HuH-7 (cell line): ENCODE results near the gene AICDA.
"Not testable (repeated sequence)": the region's sequence is repeated elsewhere in the genome, so short reads cannot be mapped to it uniquely, and the experiment has no call there.

Experiments used
- DNase-seq: peaks from one replicate; pipeline ENCODE4 v3.0.0; 2011; ENCODE audit warnings: low spot score

The AICDA gene

GRCh38 chr12:8609061-8609570 lies 3.5 kb downstream of the AICDA start:
- peak; percentile 60 for DNase-seq

DNA sequence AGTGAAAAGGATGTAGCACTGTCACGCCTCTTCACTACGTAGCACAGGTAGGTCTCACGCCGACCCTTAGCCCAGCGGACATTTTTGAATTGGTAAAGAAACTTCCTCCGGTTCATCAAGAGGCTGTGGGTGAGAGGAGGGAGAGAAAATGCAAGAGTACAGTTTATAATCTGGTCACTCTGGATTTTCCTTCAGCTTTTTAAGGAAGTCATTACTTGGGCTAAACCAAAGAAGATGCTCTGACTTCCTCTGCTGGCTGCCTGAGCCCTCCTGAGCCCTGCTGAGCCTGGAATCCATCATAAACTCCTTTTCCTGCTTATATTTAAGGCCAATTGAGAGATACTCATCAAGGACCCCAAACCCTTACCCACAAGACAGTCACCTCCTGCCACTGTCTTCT lies 5.8 kb downstream of the AICDA start:
- no peak for DNase-seq

GRCh38 chr12:8605057-8605456 lies 7.6 kb downstream of the AICDA start:
- no peak for DNase-seq

DNA sequence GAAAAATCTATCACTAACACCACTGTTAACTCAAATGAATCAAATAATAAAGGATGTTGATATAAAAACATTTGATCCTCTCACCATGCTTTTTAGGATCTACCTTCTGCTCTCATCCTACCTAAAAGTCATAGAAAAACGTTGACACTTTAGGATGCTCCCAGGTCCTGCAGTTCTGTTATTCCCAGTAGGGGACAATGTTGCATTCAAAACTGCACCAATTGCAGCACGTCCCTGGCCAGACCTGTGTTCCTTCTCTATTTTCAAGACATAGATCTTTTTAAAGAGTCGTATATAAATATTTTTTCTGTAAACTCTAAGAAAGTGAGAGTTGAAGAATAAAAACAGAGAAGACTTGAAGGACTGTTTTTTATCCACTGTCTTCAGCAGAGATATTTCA lies 8.8 kb downstream of the AICDA start:
- DNase-seq: no peak

DNA sequence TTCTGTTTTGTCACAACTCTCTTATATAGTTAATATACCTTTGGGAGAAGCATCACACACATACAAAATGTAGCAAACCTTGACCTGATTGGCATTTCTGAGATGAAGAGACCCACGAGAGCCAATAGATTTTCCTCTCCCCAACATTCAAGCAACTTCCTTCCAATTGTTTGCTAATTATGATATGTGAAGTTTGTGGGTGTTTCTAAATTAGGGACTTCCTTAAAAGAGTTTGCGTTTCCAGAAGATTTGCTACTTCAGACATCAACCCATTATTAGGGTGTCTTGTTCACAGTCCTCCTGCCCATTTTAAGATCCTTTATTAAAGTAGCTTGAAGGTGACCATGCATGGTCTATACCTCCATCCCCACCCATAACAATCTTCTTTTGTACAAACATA lies 9.4 kb downstream of the AICDA start:
- DNase-seq: no peak

- DNase-seq: no peak
These were observed 16.1 kb downstream of the AICDA start for GRCh38 chr12:8596561-8596960.

DNA sequence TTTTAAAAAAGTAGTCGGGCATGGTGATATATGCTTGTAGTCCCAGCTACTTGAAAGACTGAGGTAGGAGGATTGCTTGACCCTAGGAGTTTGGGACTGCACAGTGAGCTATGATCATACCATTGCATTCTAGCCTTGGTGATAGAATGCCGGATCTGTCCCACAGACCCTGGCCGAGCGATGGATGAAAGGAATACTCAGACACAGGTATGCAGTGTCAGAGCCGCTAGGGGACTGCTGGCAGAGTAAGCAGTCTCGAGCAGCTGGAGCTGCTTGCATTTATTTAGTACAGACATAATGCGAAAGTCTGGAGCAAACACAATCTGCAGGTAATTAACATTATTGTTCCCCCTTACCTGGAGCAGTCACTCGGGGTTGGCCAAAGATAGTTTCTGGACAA lies 18.6 kb downstream of the AICDA start:
- no peak for DNase-seq

- DNase-seq: no peak
These were observed 19.4 kb downstream of the AICDA start for GRCh38 chr12:8593246-8593645.

DNA sequence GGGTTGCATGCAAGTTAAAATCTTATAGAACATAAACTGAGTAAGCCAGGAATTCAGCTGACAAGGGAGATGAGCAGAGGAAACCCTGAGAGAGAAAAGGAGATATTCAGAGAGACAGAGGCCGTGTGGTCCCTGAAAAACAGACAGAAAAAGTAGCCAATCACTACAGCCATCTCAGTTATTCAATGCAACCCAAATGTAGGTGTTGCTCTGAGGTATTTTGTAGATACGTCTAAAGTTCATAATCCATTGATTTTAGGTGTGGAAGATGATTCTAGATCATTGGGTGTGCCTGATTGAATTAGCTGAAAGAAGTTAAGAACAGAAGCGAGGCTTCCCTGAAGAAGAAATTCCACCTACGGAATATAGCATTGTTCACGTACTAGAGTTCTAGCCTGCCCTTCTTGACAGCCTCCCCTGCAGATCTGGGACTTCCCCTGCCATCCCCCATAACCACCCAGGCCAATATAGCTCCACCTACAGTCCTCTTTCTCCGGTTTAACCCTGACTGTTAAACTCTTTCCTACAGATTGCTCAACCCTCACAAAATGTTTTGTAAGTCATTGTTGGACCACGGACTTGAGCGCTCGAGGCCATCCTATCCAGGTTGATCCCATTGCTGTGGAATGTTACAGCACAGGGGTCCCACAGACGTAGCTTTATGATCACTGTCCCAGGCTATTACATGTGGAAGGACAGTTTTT lies 21.7 kb downstream of the AICDA start:
- DNase-seq: peak; percentile 53

GRCh38 chr12:8589679-8590078 lies 23.0 kb downstream of the AICDA start:
- no peak for DNase-seq

GRCh38 chr12:8584478-8584877 lies 28.2 kb downstream of the AICDA start:
- DNase-seq: not testable (repeated sequence)

- DNase-seq: no peak
These were observed 28.7 kb downstream of the AICDA start for GRCh38 chr12:8584004-8584403.

DNA sequence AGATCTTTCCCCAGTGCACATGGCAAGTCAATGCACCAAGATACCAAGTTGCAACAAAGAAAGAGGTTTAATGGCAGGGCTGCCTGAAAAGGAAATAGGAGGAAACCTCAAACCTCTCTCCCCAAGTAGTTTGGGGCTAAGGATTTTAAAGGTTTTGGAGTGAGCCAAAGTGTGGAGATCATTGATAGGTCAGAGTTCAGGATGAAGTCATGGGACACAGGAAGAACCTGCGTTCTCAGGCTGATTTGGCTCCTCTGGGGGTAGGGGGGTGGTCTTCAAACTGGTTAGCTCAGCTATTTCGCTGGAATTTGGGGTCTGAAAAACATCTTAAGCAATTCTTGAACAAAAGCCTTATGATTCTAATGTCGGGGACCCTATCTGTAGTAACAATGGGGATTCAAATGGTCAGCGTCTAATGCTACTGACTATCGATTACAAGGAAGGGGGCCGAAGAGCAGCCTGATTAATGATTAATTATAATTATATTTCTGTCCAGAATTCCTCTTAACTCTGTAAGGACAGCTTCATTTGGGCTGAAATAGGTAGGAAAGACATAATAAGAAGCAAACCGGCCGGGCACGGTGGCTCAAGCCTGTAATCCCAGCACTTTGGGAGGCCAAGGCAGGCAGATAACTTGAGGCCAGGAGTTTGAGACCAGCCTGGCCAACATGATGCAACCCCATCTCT lies 31.4 kb downstream of the AICDA start:
- DNase-seq: no peak

DNA sequence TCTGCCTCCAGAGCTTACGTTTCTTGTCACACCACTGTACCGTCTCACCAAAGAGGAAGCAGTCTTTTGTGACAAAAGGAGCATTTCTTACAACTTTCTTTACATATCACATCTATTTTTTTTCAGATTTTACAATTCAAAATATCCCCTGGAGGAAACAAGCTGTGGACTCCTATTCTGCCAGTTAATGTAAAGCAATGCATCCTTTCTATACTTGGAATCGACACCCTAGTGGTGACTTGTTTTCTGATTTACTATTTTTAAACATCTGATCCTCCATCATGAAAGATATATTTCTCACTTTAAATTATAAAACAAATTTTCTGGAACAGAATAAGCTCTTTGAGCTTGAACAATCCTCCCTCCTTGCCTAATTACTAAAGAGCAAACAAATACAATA lies 34.8 kb downstream of the AICDA start:
- no peak for DNase-seq

DNA sequence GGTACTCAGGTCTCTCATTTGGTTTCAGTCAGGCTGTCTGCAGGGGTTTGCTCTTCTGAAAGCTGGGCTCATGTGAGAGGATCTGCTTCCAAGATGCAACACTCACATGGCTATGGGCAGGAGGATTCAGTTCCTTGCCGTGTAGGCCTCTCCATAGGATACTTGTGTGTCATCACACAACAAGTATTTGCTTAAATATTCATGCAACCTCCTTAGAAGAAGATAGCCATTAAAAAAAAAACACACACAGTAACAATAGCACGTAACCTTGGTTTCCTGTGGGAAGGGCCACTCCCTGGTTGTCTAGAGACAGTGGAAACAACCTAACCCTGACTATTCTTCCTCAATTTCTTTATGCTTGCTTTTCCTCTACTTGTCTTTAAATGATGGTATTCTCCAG lies 40.2 kb downstream of the AICDA start:
- no peak for DNase-seq

GRCh38 chr12:8566525-8566924 lies 46.1 kb downstream of the AICDA start:
- DNase-seq: no peak

DNA sequence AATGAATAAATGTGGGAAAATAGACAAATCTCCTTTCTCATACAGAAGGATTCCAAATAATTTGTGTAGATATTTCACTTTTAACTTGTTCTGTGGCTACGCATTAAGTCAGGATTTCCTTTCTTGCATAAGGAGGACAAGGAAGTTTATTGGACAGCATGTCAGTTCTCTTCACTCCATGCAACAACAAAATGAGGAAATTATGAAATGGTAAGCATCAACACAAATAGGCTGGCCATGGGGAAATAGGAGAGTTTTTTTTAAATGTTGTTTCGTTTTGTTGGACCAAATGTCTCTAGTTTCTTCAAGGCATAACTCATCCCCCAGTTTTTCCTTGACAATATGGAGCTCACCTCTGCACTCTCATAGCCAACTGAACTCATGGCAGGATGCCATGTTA lies 46.6 kb downstream of the AICDA start:
- DNase-seq: not testable (repeated sequence)

DNA sequence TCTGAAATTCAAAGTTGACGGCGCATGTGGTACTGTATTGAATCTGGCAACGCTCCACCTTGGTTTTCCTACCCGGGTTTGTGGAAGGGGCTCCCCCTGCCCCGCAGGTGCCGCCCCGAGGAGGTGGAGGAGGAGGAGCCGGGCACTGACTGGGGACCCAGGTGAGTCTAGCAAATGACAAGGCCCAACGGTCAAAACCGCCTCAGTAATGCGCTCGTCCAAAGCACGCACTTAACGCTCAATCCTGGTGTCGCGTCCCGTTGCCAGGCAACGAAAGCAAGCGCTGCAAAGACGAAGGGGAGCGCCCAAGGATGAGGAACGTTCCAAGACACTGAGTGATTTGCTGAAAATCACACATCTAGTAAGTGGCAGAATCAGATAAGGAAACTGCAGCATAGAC lies 48.0 kb downstream of the AICDA start:
- DNase-seq: no peak

DNA sequence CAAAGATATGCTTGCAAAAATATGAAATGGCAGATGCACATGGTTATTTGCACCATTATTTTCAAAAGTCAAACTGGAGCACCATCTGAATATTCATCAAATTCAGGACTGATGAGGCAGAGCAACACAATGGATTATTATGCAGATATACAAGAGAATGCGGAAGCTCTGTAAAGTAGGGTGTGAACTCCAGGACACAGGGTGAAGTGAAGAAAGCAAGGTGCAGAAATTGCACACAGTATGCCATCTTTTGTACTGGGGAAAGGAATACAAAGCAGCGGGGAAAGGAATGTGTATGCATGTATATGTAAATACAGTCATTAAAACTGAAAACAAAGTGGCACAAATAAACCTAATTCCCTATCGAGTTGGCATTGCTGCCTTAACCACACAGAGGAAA lies 49.3 kb downstream of the AICDA start:
- DNase-seq: no peak

GRCh38 chr12:8562310-8562709 lies 50.3 kb downstream of the AICDA start:
- DNase-seq: no peak

GRCh38 chr12:8561011-8561410 lies 51.6 kb downstream of the AICDA start:
- DNase-seq: no peak

DNA sequence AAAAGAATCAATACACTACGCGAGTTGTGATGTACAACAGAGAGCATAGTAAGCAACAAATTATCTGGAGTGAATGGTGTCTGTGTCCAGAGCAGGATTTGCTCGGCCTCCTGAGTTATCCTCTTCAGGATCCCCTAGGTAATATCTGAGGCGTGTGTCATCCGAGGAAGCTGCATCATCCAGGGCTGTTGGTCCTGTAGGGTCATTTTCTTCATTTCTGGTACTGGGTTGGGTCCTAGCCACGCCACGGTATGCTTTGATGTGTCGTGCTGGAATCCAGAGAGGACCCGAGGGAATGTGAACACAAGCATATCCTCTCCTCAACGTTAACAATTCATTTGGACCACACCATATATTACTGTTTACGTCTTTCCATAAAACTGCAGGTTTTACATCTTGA lies 53.0 kb downstream of the AICDA start:
- DNase-seq: no peak

DNA sequence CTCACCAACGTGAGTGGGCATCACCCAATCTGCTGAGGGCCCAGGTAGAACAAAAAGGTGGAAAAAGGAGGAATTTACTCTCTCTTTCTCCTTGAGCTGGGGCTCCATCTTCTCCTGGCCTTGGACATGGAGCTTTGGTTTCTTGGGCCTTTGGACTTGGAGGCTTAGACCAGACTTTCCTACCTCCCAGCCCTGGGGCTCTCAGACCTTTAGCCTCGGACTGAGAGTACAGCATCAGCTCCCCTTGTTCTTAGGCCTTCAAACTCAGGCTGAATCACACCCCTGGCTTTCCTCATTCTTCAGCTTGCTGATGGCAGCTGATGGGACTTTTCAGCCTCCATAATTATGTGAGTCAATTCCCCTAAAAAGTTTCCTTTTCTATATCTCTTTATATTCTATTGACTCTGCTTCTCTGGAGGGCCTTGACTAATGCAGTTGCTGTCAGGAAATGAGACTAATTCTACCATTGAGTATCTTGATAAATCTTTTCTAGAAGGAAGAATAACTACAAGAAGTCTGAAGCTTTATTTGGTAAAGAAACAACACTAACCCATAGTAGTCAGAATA lies 56.0 kb downstream of the AICDA start:
- DNase-seq: no peak
